ENCODE measurements around the gene KCNH2. TPM values are rescaled to one million over a fixed set of nuclear protein-coding genes. Genes with fewer than 3 reads are reported as not detected.

The KCNH2 gene
- total and polyA plus RNA-seq, 10 of the 15 experiments (the other 5 are each of a cell fraction or from before 2014, with no cell fraction given): 0.04 to 0.24 (median 0.17) TPM; not detected in 6

GRCh38 chr7:150900675-150901074, 77.4 kb downstream of the KCNH2 start (continued):
- TF ChIP-seq CBFB (IDR thresholded peaks at IDR 0.05; ENCODE audit: low read depth) (no peak), POLR2A (IDR thresholded peaks at IDR 0.05; ENCODE audit: low read depth, low read length) (no peak)
- TF ChIP-seq, protein P1, sequence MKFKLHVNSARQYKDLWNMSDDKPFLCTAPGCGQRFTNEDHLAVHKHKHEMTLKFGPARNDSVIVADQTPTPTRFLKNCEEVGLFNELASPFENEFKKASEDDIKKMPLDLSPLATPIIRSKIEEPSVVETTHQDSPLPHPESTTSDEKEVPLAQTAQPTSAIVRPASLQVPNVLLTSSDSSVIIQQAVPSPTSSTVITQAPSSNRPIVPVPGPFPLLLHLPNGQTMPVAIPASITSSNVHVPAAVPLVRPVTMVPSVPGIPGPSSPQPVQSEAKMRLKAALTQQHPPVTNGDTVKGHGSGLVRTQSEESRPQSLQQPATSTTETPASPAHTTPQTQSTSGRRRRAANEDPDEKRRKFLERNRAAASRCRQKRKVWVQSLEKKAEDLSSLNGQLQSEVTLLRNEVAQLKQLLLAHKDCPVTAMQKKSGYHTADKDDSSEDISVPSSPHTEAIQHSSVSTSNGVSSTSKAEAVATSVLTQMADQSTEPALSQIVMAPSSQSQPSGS (IDR thresholded peaks at IDR 0.05; ENCODE audit: low read length): no peak

- H3K9me3 ChIP-seq (replicated peaks; ENCODE audit: control insufficient read depth, insufficient read depth, low read length): no peaks in the 10 kb centered on the region; the same call in 2 of the 3 replicates
- peaks cover 16% of the 10 kb centered on the region for H3K4me1 ChIP-seq (ENCODE audit: control insufficient read depth, insufficient read depth, low read length)
- intact Hi-C loops (cut with micrococcal nuclease; ENCODE audit: unreplicated experiment): loop anchor here (1.0 to 2.0 kb wide), 2 partner anchors 90 to 212 kb away; no protein-coding TSS in a partner anchor
- DNase-seq (ENCODE audit: low read depth, low spot score) (no peak), FAIRE-seq (peak; percentile 97), ATAC-seq (peak; percentile 97)
- in situ Hi-C loops (cut with MboI): no loop called here
- 6% methylated on average over 22 of the region's 22 CpGs for WGBS (ENCODE audit: insufficient coverage, insufficient replicate concordance, low lambda C conversion rate, missing lambda C conversion rate)
- ChIA-PET SMC1A (ENCODE audit: uncharacterized antibody, unreplicated experiment) (interaction anchor here (0.6 to 1.6 kb wide), 12 partner anchors 10 to 119 kb away, joined by 3 to 12 read pairs (median 3); no protein-coding TSS in a partner anchor), RAD21 (ENCODE audit: unreplicated experiment) (interaction anchor here (0.6 to 1.0 kb wide), 4 partner anchors 87 to 225 kb away, joined by 3 read pairs; no protein-coding TSS in a partner anchor), CTCF (interaction anchor here (0.7 to 2.8 kb wide), 39 partner anchors 9 to 552 kb away, joined by 3 to 18 read pairs (median 5); partner anchors contain the start of genes ABCB8 and NOS3), POLR2A (no interaction called here)
- no peaks in the 10 kb centered on the region for H4K20me1 ChIP-seq (ENCODE audit: control insufficient read depth, insufficient read depth)
- no peak overlapping the region for H3K4me3 ChIP-seq
- H3K9ac ChIP-seq (ENCODE audit: control insufficient read depth, insufficient read depth, low read length): no peak overlapping the region
- no peaks in the 10 kb centered on the region for H3K79me2 ChIP-seq (ENCODE audit: control insufficient read depth, insufficient read depth, low read length)
- no peak overlapping the region for H3K27ac ChIP-seq (ENCODE audit: control insufficient read depth, insufficient read depth)
- BruUV-seq (replicated peaks): no TSS peak
- no peaks in the 10 kb centered on the region for H3K36me3 ChIP-seq (ENCODE audit: control insufficient read depth in 2 of 2, insufficient read depth in 2 of 2, low read length in 1 of 2)
- peaks cover 0 to 6% of the 10 kb centered on the region in 2 experiments; a peak in 2 of 4 replicates for H3K27me3 ChIP-seq (replicated peaks in 1 of 2; ENCODE audit: control insufficient read depth in 2 of 2, insufficient read depth in 2 of 2, low read length in 1 of 2)
- H2AFZ ChIP-seq (ENCODE audit: control insufficient read depth, low read depth, low read length): peak overlapping the region; percentile 53; the same call in 1 of the 2 replicates
- peak overlapping the region; percentile 17 for H3K4me2 ChIP-seq (ENCODE audit: control insufficient read depth, insufficient read depth)
- TF ChIP-seq RB1 (IDR thresholded peaks at IDR 0.05; ENCODE audit: borderline replicate concordance): no peak
- TF ChIP-seq, protein P2, sequence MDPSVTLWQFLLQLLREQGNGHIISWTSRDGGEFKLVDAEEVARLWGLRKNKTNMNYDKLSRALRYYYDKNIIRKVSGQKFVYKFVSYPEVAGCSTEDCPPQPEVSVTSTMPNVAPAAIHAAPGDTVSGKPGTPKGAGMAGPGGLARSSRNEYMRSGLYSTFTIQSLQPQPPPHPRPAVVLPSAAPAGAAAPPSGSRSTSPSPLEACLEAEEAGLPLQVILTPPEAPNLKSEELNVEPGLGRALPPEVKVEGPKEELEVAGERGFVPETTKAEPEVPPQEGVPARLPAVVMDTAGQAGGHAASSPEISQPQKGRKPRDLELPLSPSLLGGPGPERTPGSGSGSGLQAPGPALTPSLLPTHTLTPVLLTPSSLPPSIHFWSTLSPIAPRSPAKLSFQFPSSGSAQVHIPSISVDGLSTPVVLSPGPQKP (IDR thresholded peaks at IDR 0.05; ENCODE audit: low read depth, low read length): no peak
- no peak for TF ChIP-seq ZZZ3 (IDR thresholded peaks at IDR 0.05; ENCODE audit: control insufficient read depth, insufficient read length, low read depth)
- peak; percentile 65 for TF ChIP-seq YY1 (IDR thresholded peaks at IDR 0.05; ENCODE audit: low read depth, low read length)
- TF ChIP-seq NFYB (IDR thresholded peaks at IDR 0.05; ENCODE audit: insufficient read depth, low read depth, low read length): no peak
- TF ChIP-seq TCF7 (IDR thresholded peaks at IDR 0.05; ENCODE audit: borderline replicate concordance): no peak
- no peak for TF ChIP-seq SRF (IDR thresholded peaks at IDR 0.05; ENCODE audit: low read depth in 2 of 2, low read length in 2 of 2)
- TF ChIP-seq FOS (IDR thresholded peaks at IDR 0.05; ENCODE audit: borderline replicate concordance, extremely low read depth, insufficient read length): no peak
- TF ChIP-seq SUPT20H (IDR thresholded peaks at IDR 0.05; ENCODE audit: borderline replicate concordance, control insufficient read depth, low read depth, low read length): no peak
- no peak for TF ChIP-seq SIN3A (IDR thresholded peaks at IDR 0.05; ENCODE audit: low read depth, low read length)
- TF ChIP-seq BHLHE40 (IDR thresholded peaks at IDR 0.05; ENCODE audit: borderline replicate concordance in 1 of 2, low read depth in 2 of 2, low read length in 1 of 2): 0 out of 4 replicates have a peak, but pooled peaks of 1 of the 2 experiments have one; percentile 22
- no peak for TF ChIP-seq MXI1 (IDR thresholded peaks at IDR 0.05; ENCODE audit: low read depth, low read length)
- TF ChIP-seq FOXK2 (IDR thresholded peaks at IDR 0.05): no peak
- TF ChIP-seq SP1 (IDR thresholded peaks at IDR 0.05; ENCODE audit: low read depth, low read length): no peak
- TF ChIP-seq RFX5 (IDR thresholded peaks at IDR 0.05; ENCODE audit: low read depth, low read length): no peak
- no peak for TF ChIP-seq ESRRA (IDR thresholded peaks at IDR 0.05; ENCODE audit: low read length)
Measured at GRCh38 chr7:150898475-150899011, 79.6 kb downstream of the KCNH2 start.
